ENCODE results near the gene ELAVL3.

ELAVL3 gene

DNA sequence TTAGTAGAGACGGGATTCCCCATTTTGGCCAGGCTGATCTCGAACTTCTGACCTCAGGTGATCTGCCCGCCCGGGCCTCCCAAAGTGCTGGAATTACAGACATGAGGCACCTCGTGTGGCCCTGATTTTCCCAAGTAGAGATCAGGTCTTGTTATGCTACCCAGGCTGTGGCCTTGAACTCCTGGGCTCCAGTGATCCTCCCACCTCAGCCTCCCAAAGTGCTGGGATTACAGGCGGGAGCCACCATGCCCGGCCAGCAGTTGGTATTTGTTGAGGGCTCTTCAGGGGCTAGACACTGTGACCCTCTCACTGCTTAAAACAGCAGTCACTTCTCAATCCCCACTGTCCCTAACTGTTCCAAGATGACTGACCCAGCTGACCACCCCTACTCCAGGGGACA, 8.5 kb upstream of the ELAVL3 start:
- H3K4me1 ChIP-seq (ENCODE audit: control insufficient read depth, insufficient read depth, low read length): no peaks in the 10 kb centered on the region
- no peaks in the 10 kb centered on the region for H3K9me3 ChIP-seq (ENCODE audit: control insufficient read depth, low read length)
- H3K36me3 ChIP-seq (ENCODE audit: control insufficient read depth, insufficient read depth, low read length): no peaks in the 10 kb centered on the region
- 93 to 95% methylated on average over 7 of the region's 7 CpGs for WGBS, 2 experiments
- H3K27me3 ChIP-seq (ENCODE audit: control insufficient read depth, insufficient read depth, low read length, poor library complexity, severe bottlenecking): no peaks in the 10 kb centered on the region
- H3K4me3 ChIP-seq (ENCODE audit: insufficient read depth, low read depth, low read length): no peak overlapping the region
- H3K27ac ChIP-seq (ENCODE audit: insufficient read depth, low read depth, low read length, poor library complexity, severe bottlenecking): no peak overlapping the region

DNA sequence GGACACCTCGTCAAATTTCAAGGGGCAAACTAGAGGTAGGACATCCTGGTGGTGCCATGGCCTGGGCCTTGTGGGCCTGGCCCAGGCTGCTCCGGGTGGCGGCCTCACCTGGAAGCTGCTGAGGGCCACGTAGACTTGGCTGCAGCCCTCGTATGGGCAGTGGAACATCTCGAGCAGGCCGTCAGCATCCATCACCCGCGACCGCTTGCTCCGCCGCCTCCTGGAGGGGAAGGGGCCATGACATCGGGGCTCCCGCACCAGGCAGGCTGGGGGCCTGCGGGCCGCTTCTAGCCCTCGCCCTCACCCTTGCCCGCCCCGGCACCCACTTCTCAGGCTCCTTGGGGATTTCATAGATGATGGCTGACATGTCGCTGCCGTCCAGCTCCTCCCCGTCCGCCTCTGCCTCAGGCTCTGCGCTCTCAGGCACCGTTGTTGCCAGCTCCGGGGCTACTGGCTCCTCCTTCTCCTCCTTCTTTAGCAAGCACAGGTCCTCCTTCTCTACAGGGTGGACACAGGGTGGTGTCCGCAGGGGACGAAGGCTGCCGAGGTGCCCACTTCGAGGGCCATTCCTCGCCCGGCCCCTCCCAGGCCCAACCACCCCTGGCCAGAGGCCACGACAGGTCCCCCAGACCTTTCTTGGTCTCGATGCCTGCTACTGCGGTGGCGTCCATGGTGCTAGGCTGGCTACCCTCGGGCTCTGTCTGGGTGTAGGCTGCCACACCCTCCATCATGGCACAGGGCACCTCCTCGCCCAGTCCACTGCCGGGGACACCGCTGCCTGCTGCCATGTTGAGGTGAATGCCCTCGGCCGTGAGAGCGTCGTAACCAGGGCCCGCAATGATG, 6.0 kb upstream of the ELAVL3 start:
- H3K36me3 ChIP-seq (ENCODE audit: control insufficient read depth, insufficient read depth, low read length): no peaks in the 10 kb centered on the region
- no peaks in the 10 kb centered on the region for H3K9me3 ChIP-seq (ENCODE audit: control insufficient read depth, low read length)
- peaks cover 4% of the 10 kb centered on the region for H3K4me1 ChIP-seq (ENCODE audit: control insufficient read depth, insufficient read depth, low read length)
- 93 to 94% methylated on average over 45 of the region's 45 CpGs for WGBS, 2 experiments
- H3K27ac ChIP-seq (ENCODE audit: insufficient read depth, low read depth, low read length, poor library complexity, severe bottlenecking): no peak overlapping the region
- peaks cover 13% of the 10 kb centered on the region for H3K27me3 ChIP-seq (ENCODE audit: control insufficient read depth, insufficient read depth, low read length, poor library complexity, severe bottlenecking)
- no peak overlapping the region for H3K4me3 ChIP-seq (ENCODE audit: insufficient read depth, low read depth, low read length)

DNA sequence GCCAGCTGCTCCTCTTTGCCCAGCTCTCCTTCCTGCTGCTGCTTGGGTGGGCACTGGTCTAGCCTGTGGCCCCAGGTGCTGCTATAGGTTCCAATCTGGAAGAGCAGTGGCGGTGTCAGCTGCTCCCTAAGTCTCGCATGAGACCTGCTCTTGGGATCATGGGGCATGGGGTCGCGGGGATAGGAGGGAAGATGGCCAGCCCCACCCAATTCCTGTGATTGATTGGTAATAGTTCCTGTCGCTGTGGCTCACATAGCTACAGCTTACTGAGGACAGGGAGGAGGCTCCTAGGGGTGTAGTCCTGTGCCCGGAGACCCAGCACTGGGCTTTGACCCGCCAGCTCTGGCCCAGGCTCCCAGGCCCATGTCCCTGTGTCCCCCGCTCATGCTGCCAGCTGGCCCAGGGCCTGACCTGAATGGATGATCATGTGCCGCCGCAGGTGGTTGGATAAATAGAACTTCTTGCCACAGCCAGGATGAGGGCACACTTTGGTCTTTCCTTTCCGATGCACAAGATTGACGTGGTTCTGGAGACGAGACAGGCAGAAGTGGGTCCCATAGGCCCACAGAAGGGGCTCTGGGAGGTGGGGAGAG, 4.5 kb upstream of the ELAVL3 start:
- Histone ChIP-seq H3K9me3 (ENCODE audit: control insufficient read depth, low read length) (no peaks in the 10 kb centered on the region), H3K36me3 (ENCODE audit: control insufficient read depth, insufficient read depth, low read length) (no peaks in the 10 kb centered on the region), H3K27me3 (ENCODE audit: control insufficient read depth, insufficient read depth, low read length, poor library complexity, severe bottlenecking) (peaks cover 28% of the 10 kb centered on the region), H3K27ac (ENCODE audit: insufficient read depth, low read depth, low read length, poor library complexity, severe bottlenecking) (no peak overlapping the region), H3K4me1 (ENCODE audit: control insufficient read depth, insufficient read depth, low read length) (peaks cover 4% of the 10 kb centered on the region), H3K4me3 (ENCODE audit: insufficient read depth, low read depth, low read length) (no peak overlapping the region)
- 93 to 94% methylated on average over 13 of the region's 13 CpGs for WGBS, 2 experiments

DNA sequence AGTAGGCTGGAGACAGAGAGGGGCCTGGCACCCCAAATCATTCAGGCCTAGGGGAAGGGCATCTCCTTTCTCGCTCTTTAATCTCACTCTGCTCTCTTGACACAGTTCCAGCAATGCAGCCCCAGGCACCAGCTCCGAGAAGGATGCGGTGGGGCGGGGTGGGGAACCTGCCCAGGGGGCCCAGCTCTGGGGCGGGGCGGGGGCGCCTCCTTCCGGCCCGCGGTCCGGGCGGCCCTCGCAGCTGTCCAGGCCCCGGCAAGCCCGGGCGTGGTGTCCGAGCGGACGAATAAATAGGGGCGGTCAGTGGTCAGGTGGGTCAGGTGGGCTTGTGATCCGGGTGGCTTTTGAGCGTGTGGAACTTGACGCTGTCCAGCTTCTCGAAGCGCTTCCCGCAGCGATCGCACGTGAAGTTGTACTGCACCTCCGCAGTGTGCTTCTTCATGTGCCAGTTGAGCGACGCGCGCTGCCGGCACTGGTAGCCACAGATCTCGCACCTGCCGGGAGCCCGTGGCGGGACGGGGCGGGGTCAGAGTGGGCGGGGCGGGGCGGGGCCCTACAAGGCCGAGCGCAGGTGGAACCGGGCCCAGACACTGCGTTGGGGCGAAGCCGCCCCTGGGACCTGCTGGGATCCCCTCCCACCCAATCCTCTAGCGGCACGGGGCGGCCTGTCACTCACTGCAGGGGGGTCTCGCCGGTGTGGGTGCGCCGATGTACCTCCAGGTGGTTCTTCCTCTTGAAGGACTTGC, 2.7 kb upstream of the ELAVL3 start:
- 94 to 97% methylated on average over 57 of the region's 57 CpGs for WGBS, 2 experiments
- Histone ChIP-seq H3K27me3 (ENCODE audit: control insufficient read depth, insufficient read depth, low read length, poor library complexity, severe bottlenecking) (peaks cover 46% of the 10 kb centered on the region), H3K36me3 (ENCODE audit: control insufficient read depth, insufficient read depth, low read length) (no peaks in the 10 kb centered on the region), H3K9me3 (ENCODE audit: control insufficient read depth, low read length) (no peaks in the 10 kb centered on the region), H3K4me1 (ENCODE audit: control insufficient read depth, insufficient read depth, low read length) (peaks cover 8% of the 10 kb centered on the region), H3K4me3 (ENCODE audit: insufficient read depth, low read depth, low read length) (no peak overlapping the region), H3K27ac (ENCODE audit: insufficient read depth, low read depth, low read length, poor library complexity, severe bottlenecking) (no peak overlapping the region)

DNA sequence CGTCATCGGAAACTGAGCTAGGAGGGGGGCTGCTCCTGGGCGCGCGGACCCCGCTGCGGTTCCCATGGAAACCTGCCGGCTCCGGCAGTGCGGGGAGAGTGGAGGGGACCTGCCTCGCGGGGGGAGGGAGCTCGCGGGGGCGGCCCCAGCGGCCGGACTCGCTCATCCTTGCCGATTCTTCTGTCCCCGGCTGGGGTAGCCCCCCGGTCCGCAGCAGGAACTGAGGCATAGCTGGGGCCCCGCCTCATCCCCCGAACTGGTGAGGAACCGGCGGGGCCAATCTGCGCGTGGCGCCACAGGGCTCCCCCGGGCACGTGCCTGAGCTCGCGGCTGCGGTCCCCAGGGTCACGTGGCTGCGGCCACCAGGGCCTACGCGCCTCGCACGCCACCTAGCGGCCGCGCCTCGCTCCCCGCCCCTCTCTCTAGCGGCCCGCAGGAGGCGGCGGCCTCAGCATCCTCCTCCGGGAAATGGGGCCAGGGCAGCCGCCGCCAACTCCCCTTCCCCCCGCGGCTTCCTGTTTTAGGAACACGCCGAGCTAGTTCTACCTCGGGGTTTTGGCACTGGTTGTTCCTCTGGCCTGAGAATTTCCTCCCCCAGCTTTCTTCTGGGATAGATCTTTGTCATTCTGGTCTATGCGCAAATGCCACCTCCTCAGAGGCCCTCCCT, 1.7 kb upstream of the ELAVL3 start:
- WGBS, 2 experiments: 5 to 6% methylated on average over 58 of the region's 58 CpGs
- H3K27me3 ChIP-seq (ENCODE audit: control insufficient read depth, insufficient read depth, low read length, poor library complexity, severe bottlenecking): peaks cover 46% of the 10 kb centered on the region
- H3K9me3 ChIP-seq (ENCODE audit: control insufficient read depth, low read length): no peaks in the 10 kb centered on the region
- H3K36me3 ChIP-seq (ENCODE audit: control insufficient read depth, insufficient read depth, low read length): no peaks in the 10 kb centered on the region
- peaks cover 8% of the 10 kb centered on the region for H3K4me1 ChIP-seq (ENCODE audit: control insufficient read depth, insufficient read depth, low read length)
- H3K4me3 ChIP-seq (ENCODE audit: insufficient read depth, low read depth, low read length): peak overlapping the region; percentile 31
- no peak overlapping the region for H3K27ac ChIP-seq (ENCODE audit: insufficient read depth, low read depth, low read length, poor library complexity, severe bottlenecking)

DNA sequence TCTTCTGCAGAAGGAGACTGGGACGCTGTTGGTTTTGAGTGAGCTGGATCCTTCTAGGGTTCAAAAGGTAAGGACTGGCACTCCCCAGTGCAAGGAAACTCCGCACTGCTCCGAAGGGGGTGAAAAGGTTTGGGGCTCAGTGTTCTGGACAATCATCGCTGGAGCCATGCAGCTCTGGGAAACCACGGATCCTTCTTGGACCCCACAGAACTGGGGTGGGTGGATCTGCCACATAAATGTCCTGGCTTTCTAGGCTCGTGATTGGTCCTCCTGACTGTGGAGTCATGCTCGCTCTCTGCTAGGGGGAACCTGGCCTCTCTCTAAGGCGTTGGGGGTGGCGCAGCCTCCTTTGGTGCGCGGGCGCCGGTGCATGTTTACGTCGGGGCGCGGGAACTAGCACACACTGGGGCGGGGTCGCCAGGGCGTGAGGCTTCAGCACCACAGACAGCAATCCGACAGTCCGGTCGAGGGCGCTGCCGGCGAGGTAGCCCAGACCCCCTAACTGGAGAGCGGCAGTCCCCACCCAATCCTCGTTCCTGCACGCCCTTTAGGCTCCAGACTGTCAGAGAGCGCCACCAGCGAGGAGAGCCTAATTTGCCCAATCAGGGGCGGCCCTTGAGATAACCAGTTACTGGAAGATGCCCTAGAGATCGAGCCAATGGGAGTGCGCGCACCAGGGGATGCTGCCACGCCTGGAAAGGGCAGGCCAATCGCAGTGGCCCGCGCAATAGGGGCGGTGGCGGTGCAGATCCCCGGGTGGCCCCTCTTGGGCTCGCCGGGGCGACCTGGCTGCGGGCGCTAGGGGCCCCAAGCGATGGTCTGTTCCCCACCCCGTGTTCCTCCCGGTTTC, 913 bp upstream of the ELAVL3 start:
- no peaks in the 10 kb centered on the region for H3K36me3 ChIP-seq (ENCODE audit: control insufficient read depth, insufficient read depth, low read length)
- peaks cover 8% of the 10 kb centered on the region for H3K4me1 ChIP-seq (ENCODE audit: control insufficient read depth, insufficient read depth, low read length)
- H3K4me3 ChIP-seq (ENCODE audit: insufficient read depth, low read depth, low read length): peak overlapping the region; percentile 31
- WGBS, 2 experiments: 11 to 12% methylated on average over 50 of the region's 50 CpGs
- H3K27me3 ChIP-seq (ENCODE audit: control insufficient read depth, insufficient read depth, low read length, poor library complexity, severe bottlenecking): peaks cover 46% of the 10 kb centered on the region
- no peaks in the 10 kb centered on the region for H3K9me3 ChIP-seq (ENCODE audit: control insufficient read depth, low read length)
- no peak overlapping the region for H3K27ac ChIP-seq (ENCODE audit: insufficient read depth, low read depth, low read length, poor library complexity, severe bottlenecking)

DNA sequence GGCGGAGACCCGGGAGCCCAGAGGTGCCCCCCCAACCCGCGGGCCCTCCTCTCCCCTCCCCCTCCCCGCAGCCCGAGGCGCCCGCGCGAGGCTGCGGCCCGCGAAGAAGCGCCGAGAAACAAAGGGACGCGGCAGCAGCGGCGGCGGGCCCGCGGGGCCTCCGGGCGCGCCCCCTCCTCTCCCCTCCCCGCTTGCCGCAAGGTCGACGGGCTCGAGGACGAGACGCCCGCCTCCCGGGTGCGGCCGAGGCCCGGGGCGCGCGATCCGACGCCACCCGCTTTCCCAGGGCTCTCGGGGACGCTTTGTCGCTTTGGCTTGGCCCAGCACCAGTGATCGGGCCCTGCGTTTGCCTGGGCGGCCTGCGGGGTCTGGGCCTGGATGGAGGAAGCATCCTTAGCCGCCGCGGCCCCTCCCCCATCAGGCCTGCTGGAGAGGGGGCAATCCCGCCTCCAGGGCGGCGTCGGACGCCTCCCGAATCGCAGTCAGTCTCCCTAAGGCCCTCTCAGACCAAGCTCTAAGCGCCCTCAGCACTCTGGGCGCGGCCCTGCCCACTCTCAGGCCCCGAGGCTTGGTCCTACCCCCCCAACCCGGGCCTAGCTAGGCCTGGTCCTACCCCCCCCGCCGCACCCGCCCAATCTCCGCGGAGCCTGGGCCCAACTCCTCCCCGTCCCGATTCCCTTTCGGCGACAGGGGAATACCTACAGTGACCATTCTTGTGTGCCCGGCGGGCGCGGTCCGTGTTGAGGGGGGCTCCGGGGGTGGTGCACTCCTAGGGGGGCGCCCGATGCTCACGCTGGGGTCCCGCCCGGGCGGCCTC, 740 bp downstream of the ELAVL3 start:
- Histone ChIP-seq H3K4me1 (ENCODE audit: control insufficient read depth, insufficient read depth, low read length) (peaks cover 8% of the 10 kb centered on the region), H3K4me3 (ENCODE audit: insufficient read depth, low read depth, low read length) (peak overlapping the region; percentile 16), H3K9me3 (ENCODE audit: control insufficient read depth, low read length) (no peaks in the 10 kb centered on the region), H3K27me3 (ENCODE audit: control insufficient read depth, insufficient read depth, low read length, poor library complexity, severe bottlenecking) (peaks cover 46% of the 10 kb centered on the region), H3K36me3 (ENCODE audit: control insufficient read depth, insufficient read depth, low read length) (no peaks in the 10 kb centered on the region), H3K27ac (ENCODE audit: insufficient read depth, low read depth, low read length, poor library complexity, severe bottlenecking) (no peak overlapping the region)
- 14% methylated on average over 86 of the region's 86 CpGs for WGBS, 2 experiments

GRCh38 chr19:11479090-11479897, 1.6 kb downstream of the ELAVL3 start:
- Histone ChIP-seq H3K27me3 (ENCODE audit: control insufficient read depth, insufficient read depth, low read length, poor library complexity, severe bottlenecking) (peaks cover 46% of the 10 kb centered on the region), H3K4me1 (ENCODE audit: control insufficient read depth, insufficient read depth, low read length) (peaks cover 8% of the 10 kb centered on the region), H3K36me3 (ENCODE audit: control insufficient read depth, insufficient read depth, low read length) (no peaks in the 10 kb centered on the region), H3K9me3 (ENCODE audit: control insufficient read depth, low read length) (no peaks in the 10 kb centered on the region), H3K4me3 (ENCODE audit: insufficient read depth, low read depth, low read length) (no peak overlapping the region), H3K27ac (ENCODE audit: insufficient read depth, low read depth, low read length, poor library complexity, severe bottlenecking) (no peak overlapping the region)
- 16 to 17% methylated on average over 62 of the region's 62 CpGs for WGBS, 2 experiments

All from ectodermal cell (in vitro differentiated cells).